Activated CD8-positive, alpha-beta memory T cell treated with anti-CD3 and anti-CD28 coated beads for 48 hours (primary cell): Measurements from ENCODE around the gene HSPA12B.
A peak's percentile ranks its signal among the peaks of the same experiment; 100 is the strongest.

ENCODE experiments used
- DNase-seq, 3 experiments: peaks; one replicate each; pipeline ENCODE4 v3.0.0-alpha.2; 2020; ENCODE audit warnings: low read depth in 2 of 3, low spot score in 2 of 3

Gene HSPA12B

GRCh38 chr20:3702611-3703391 is 29.7 kb upstream of the HSPA12B start:
- no peak for DNase-seq

DNA sequence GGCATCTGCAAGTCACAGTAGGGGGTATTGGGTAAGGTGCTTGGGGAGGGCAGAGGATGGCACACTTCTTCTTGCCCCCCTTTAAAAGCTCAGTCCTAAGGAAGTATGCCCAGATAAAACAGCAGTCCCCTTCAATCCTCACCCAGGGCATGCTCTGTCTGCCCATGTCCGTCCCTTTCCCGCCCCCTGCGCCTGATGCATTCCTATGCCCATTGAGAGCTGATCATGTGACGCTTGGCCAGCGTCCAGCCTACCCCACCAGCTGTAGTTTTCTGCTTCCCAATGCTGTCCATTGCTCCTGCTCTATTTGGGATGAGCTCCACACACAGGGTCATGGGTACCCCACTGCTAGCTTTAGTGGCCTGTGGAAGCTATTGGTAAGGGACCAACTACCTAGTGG is 28.4 kb upstream of the HSPA12B start:
- DNase-seq: no peak

- no peak for DNase-seq
Measured at GRCh38 chr20:3705491-3705969, 27.0 kb upstream of the HSPA12B start.

- no peak for DNase-seq
Measured at GRCh38 chr20:3705970-3706739, 26.3 kb upstream of the HSPA12B start.

DNA sequence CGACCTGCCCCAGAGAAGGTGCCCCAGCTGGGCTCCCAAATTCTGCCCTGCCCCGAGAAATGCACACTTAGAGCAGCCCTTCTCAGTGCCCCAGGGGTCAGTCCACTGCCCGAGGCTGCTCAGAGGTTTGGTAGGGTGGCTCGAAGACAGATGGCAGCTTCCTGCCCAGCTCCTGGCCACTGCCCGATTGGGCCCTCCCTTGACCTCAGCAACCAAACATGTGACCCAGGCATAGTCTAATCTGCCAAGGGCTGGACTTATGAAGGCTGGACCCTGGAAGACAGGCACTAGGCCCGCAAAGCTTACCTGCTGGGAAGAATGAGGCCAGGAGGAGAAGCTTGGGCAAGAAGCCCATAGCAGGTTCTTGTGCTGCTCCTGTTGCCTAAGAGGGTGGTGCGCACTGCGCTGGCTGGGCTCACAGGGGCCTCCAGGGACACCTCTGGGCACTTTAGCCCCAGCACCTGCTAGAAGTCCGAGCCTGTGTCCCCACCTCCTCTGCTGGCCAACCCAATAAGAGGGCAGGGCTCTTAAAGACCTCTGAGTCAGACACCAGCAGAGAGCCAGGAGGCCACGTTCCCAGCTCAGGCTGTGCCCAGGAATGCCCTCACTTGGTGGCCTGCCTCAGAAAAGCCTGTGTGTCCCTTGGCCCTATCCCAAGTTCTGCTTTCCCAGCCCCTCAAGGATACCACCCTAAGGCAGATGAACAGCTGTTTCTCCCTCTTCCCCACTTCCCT is 25.5 kb upstream of the HSPA12B start:
- no peak for DNase-seq

DNA sequence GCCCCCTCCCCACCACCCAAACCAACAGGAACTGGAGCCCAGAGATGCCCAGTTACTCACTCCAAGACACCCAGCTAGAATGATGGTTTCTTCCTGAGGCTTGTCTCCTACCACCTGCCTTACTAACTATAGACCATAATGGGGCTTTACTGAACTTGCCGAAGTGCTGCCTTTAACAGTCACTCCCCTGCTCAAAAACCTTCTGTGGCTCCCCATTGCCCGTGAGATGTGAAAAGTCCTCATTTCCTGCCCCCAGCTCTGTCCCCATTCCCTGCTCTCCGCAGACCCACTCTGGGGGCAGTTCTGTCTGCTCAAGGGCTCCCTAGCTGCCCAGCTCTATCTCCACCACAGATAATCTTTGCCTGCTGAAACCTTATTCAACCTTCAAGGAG is 25.0 kb upstream of the HSPA12B start:
- no peak for DNase-seq

- DNase-seq: no peak
Measured at GRCh38 chr20:3710011-3710466, 22.4 kb upstream of the HSPA12B start.

DNA sequence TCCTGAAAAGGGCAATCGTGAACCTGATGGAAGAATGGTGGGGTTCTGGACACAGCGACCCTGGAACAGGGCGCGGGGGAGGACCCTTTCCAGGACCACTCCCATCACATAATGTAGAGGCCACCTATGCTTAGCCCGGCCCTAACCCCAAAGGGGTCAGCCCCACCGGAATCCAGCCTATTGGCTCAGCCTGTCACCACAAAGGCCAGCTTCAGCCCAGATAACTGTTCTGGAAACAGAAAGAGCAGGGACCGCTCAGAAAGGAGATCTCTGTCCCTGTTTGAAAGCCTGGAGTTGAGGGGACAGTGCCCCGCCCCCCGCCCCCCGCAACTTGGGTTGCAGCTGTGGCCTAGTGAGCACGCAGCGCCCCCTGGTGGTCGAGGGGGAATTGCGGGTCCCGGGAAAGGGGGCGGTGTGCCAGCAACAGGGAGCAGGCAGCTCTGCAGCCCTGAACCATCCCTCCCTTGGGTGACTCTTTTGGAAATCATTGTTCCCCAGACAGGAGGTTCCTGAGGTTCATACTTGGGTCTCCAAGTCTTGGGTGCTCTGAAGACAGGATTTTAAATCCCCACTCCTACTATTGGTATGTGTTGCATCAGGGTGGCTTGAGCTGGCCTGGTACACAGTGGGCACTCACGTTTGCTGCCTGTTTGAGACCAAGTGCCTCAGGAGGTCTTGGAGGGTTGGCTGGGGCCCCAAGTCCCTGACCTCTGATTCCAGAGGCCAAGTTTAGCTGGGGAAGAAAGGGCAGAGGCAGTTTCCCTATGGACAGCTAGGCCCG is 21.6 kb upstream of the HSPA12B start:
- peak; percentile 42 to 94 (median 94) for DNase-seq

GRCh38 chr20:3711484-3711941 is 21.0 kb upstream of the HSPA12B start:
- no peak for DNase-seq

DNA sequence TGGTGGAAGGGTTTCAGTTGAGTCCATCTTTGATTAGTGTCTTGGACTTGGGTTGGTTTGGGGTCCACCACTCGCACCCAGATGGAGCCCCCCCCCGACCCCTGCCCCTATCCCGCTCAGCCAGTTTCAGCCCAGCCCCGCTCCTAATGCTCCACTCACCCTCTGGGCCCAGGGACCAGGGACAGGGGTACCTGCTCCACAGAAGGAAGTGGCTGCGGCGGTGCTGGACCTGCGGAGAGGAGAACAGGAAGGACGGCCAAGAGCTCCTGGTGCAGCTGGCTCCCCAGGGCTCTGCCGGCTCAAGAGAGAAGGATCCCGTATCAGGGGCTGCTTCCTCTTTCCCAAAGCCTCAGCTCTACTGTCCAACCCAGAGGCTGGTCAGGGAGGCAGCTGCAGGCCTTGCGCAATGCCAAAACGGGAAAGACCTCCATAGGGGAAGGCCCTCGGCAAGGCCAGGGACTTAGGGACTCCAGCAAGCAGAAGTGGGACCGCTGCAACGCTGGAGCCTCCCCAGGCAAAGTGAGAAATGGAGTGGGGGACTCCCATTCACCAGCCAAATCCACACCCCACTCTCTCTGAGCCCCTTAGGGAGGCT is 20.1 kb upstream of the HSPA12B start, which contains the start of gene SIGLEC1:
Gene SIGLEC1 (minus strand): TSS at position 322 of the 595 bp plus-strand sequence. CDS start 5,472 bp downstream, outside the sequence.
- DNase-seq: no peak

DNA sequence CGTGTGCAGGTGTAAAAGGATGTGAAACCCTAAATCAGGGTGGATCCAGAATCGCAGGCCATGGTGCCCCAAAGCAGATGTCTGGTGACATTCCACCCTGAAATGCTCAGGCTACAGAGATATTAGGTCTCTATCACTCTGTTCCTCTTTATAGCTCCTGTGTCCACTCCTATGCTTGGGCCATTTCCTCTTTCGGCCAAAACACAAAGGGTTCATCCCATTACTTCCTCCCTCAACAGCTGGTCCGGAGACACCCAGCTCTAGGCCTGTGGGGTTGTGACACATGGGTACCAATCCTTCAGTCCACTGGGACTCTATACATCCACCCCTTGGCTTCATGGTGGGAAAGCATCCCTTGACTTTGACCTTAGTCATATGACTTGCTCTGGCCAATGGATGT is 18.4 kb upstream of the HSPA12B start:
- no peak for DNase-seq

- no peak for DNase-seq
Measured at GRCh38 chr20:3716195-3716834, 16.2 kb upstream of the HSPA12B start.

- no peak for DNase-seq
Measured at GRCh38 chr20:3719046-3719445, 13.4 kb upstream of the HSPA12B start.

- no peak for DNase-seq
Measured at GRCh38 chr20:3720068-3720467, 12.4 kb upstream of the HSPA12B start.

DNA sequence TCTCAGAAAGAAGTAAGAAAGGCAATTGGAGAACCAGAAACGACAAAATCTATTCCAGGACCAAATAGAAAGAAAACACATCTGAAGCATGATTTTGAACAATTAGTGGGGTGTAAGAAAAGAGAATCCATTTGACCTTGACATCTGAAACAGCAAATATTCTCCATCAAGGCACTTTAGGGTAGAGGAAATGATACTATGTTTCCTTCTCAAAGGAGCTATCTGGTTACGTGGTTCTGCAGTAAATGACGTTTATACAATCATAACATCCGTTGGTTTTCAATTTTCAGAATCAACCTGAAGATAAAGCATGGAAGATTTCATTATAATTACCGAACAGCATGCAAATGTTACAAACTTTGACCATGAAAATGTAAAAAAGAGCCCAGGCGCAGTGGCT is 11.9 kb upstream of the HSPA12B start:
- DNase-seq: no peak

GRCh38 chr20:3721912-3722311 is 10.6 kb upstream of the HSPA12B start:
- DNase-seq: no peak

- DNase-seq: no peak
Measured at GRCh38 chr20:3723284-3723683, 9.2 kb upstream of the HSPA12B start.

DNA sequence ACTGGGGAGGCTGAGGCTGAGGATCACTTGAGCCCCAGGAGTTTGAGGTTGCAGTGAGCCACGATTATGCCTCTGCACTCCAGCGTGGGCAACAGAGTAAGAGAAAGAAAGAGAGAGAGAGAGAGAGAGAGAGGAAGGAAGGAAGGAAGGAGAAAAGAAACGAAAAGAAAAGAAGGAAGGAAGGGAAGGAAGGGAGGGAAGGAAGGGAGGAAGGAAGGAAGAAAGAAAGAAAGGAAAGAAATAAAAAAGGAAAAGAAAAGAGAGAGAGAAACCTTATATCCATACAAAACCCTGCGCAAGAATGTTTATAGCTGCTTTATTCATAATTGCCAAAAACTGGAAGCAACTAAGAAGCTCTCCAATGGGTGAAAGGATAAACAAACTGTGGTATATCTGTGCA is 8.1 kb upstream of the HSPA12B start:
- no peak for DNase-seq

DNA sequence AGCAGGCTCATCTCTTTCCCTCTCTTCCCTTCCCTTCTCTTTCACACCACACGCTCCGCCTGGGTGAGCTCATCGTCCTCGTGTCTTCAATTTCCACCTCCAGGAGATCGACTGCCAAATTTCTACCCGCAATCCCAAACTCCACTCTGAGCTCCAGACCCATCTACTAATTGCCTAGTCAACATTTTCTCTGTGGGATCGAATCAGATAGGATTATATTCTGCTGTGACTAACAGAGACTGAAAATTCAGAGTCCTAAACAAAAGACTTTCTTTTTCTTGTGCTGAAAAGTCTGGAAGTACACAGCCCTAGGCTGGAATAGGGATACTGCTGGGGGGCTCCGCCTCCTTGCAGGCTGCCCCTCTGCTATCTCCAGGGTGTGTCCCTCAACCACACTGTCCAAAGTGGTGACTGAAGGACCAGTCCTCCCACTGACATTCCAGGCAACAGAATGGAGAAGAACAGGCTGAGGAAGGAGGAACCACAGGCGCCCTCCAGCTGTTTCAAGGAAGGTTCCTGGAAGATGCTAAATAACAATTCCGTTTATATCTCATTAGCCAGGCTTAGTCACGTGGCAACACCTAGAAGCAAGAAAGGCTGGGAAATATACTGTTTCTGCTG is 5.0 kb upstream of the HSPA12B start:
- DNase-seq: no peak
